ENCODE results near the gene PSMB5.
A peak's percentile ranks its signal among the peaks of the same experiment; 100 is the strongest.
"Not testable (repeated sequence)": the region's sequence is repeated elsewhere in the genome, so short reads cannot be mapped to it uniquely, and the experiment has no call there.

The PSMB5 gene

GRCh38 chr14:23020143-23021128 is 14.3 kb downstream of the PSMB5 start:
- no peak for TF ChIP-seq CTCF (IDR thresholded peaks at IDR 0.05; ENCODE audit: low read depth, low read length)
- no peak overlapping the region for H3K4me3 ChIP-seq (ENCODE audit: low read depth, low read length)

GRCh38 chr14:23018107-23018506 is 16.6 kb downstream of the PSMB5 start:
- no peak overlapping the region for H3K4me3 ChIP-seq (ENCODE audit: low read depth, low read length)
- no peak for TF ChIP-seq CTCF (IDR thresholded peaks at IDR 0.05; ENCODE audit: low read depth, low read length)

GRCh38 chr14:23017091-23017490 is 17.6 kb downstream of the PSMB5 start:
- TF ChIP-seq CTCF (IDR thresholded peaks at IDR 0.05; ENCODE audit: low read depth, low read length), result no peak
- H3K4me3 ChIP-seq (ENCODE audit: low read depth, low read length), result no peak overlapping the region

GRCh38 chr14:23015618-23016017 is 19.1 kb downstream of the PSMB5 start:
- TF ChIP-seq CTCF (IDR thresholded peaks at IDR 0.05; ENCODE audit: low read depth, low read length), result no peak
- H3K4me3 ChIP-seq (ENCODE audit: low read depth, low read length), result no peak overlapping the region

- H3K4me3 ChIP-seq (ENCODE audit: low read depth, low read length), result not testable (repeated sequence)
Measured at GRCh38 chr14:23013749-23014054, 21.0 kb downstream of the PSMB5 start.

- no peak overlapping the region for H3K4me3 ChIP-seq (ENCODE audit: low read depth, low read length)
- TF ChIP-seq CTCF (IDR thresholded peaks at IDR 0.05; ENCODE audit: low read depth, low read length), result no peak
Measured at GRCh38 chr14:23013054-23013748, 21.5 kb downstream of the PSMB5 start.

- H3K4me3 ChIP-seq (ENCODE audit: low read depth, low read length), result peak within 1 kb of the TSS; percentile 58
Measured at GRCh38 chr14:23009939-23010726, 24.6 kb downstream of the PSMB5 start, which contains the start of gene C14orf93. C14orf93 (minus strand) TSS chr14:23010143; CDS start chr14:22999023, 11,120 bp downstream.

More at GRCh38 chr14:23009939-23010726, 24.6 kb downstream of the PSMB5 start, which contains the start of gene C14orf93:
- TF ChIP-seq CTCF (IDR thresholded peaks at IDR 0.05; ENCODE audit: low read depth, low read length), result no peak

All from WI38 (cell line).